ENCODE measurements around the gene C4B.
"Not testable (repeated sequence)": the region's sequence is repeated elsewhere in the genome, so short reads cannot be mapped to it uniquely, and the experiment has no call there.

DNA sequence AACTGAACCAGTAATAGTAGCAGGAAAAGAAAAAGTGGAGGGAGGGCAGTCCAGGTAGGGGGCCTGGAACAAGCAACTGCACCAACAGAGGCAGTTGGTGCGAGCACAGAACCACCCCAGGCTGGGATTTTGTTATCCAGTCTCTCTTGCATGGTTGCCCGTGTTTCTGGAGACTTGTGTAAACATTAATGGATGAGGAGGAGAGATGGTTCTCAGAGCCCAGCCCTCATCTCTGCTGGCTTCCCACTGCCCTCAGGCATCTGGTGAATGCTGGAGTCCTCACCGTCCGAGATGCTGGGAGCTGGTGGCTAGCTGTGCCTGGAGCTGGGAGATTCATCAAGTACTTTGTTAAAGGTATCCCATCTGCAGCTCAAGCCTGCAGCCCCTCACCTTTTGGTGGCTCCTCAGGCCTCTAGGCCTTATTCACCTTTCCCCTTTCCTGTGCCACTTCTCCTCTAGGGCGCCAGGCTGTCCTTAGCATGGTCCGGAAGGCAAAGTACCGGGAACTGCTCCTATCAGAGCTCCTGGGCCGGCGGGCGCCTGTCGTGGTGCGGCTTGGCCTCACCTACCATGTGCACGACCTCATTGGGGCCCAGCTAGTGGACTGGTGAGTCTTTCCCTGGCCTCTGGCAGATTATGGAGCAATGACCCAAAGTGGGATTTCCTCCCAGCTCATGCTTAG, 34.3 kb upstream of the C4B start:
- TF ChIP-seq, protein P1, sequence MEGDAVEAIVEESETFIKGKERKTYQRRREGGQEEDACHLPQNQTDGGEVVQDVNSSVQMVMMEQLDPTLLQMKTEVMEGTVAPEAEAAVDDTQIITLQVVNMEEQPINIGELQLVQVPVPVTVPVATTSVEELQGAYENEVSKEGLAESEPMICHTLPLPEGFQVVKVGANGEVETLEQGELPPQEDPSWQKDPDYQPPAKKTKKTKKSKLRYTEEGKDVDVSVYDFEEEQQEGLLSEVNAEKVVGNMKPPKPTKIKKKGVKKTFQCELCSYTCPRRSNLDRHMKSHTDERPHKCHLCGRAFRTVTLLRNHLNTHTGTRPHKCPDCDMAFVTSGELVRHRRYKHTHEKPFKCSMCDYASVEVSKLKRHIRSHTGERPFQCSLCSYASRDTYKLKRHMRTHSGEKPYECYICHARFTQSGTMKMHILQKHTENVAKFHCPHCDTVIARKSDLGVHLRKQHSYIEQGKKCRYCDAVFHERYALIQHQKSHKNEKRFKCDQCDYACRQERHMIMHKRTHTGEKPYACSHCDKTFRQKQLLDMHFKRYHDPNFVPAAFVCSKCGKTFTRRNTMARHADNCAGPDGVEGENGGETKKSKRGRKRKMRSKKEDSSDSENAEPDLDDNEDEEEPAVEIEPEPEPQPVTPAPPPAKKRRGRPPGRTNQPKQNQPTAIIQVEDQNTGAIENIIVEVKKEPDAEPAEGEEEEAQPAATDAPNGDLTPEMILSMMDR (IDR thresholded peaks at IDR 0.05; ENCODE audit: low read length): not testable (repeated sequence)
- TF ChIP-seq EZH2 (optimal IDR thresholded peaks at IDR 0.05; ENCODE audit: low read depth, low read length); EZH2phosphoT487 (IDR thresholded peaks at IDR 0.05; ENCODE audit: low read length): not testable (repeated sequence)
